Endothelial cell of umbilical vein (primary cell): ENCODE results near the gene TTLL5. TPM values are rescaled to one million over a fixed set of nuclear protein-coding genes. Genes with fewer than 3 reads are reported as not detected.

Experiments
- BruUV-seq: library from RNA; stranded (reverse); fragments of 400-500 nt; replicated peaks from 2 replicates; lab custom pipeline; 2021; lab: Mats Ljungman, UMichigan
- CTCF ChIA-PET: fragments of 300-600, 350-600 bp; sonication (Branson Sonifier 250); formaldehyde crosslinking; loops from one replicate; lab custom pipeline; 2021; ENCODE audit warnings: antibody characterized with exemption, inconsistent platforms; lab: Charles Lee
- POLR2A ChIA-PET: fragments of 300-600, 350-600 bp; sonication (Branson Sonifier 250); formaldehyde crosslinking; loops from one replicate; lab custom pipeline; 2021; ENCODE audit warnings: antibody characterized with exemption, inconsistent platforms; lab: Charles Lee
- DNase-seq: peaks from one replicate; pipeline ENCODE4 v3.0.0-alpha.2; 2011; ENCODE audit warnings: low read depth, low spot score
- FAIRE-seq: peaks from 2 replicates; lab custom pipeline; 2011; peaks lifted over from hg19 to GRCh38; lab: Jason Lieb, UNC
- H2AFZ ChIP-seq: 2 replicates; pipeline ENCODE4 v1.6.0; 2012; ENCODE audit warnings: low read depth, low read length, control low read depth, inconsistent platforms
- H3K27ac ChIP-seq: 2 replicates; pipeline ENCODE4 v1.5.1; 2011; ENCODE audit warnings: low read depth, mild to moderate bottlenecking, control low read depth, low read length, moderate library complexity; ENCODE audit not compliant: insufficient read depth
- H3K27me3 ChIP-seq, 2 experiments: 2 replicates each; pipeline versions ENCODE4 v1.6.0 to v1.6.1; 2011; ENCODE audit warnings: low read length in 2 of 2, mixed read lengths in 1 of 2; ENCODE audit not compliant: control insufficient read depth in 2 of 2, insufficient read depth in 2 of 2
- H3K36me3 ChIP-seq, 2 experiments: 2 replicates in 1 of 2; 3 replicates in 1 of 2; pipeline ENCODE4 v1.5.1; 2011; ENCODE audit warnings: low read length in 2 of 2, mild to moderate bottlenecking in 1 of 2, moderate library complexity in 1 of 2; ENCODE audit not compliant: control insufficient read depth in 2 of 2, insufficient read depth in 2 of 2; ENCODE audit errors: extremely low read depth in 1 of 2
- H3K4me1 ChIP-seq: 3 replicates; pipeline ENCODE4 v1.5.1; 2011; ENCODE audit warnings: mild to moderate bottlenecking, low read length; ENCODE audit not compliant: control insufficient read depth, insufficient read depth; ENCODE audit errors: extremely low read depth
- H3K4me2 ChIP-seq: 2 replicates; pipeline ENCODE4 v1.6.1; 2011; ENCODE audit warnings: low read length, control low read depth, mixed read lengths; ENCODE audit not compliant: insufficient read depth
- H3K4me3 ChIP-seq, 3 experiments: fragments of 200-600 bp in 1 of 3; sonication (generic), shearing (Covaris generic) in 1 of 3; replicated peaks in 1 of 3; 2 replicates each; pipeline ENCODE4 v1.5.1; 2011 to 2016; ENCODE audit warnings: control low read depth in 3 of 3, low read length in 3 of 3, mild to moderate bottlenecking in 2 of 3, inconsistent platforms in 1 of 3, low read depth in 1 of 3, moderate library complexity in 1 of 3; ENCODE audit not compliant: insufficient read depth in 1 of 3
- H3K79me2 ChIP-seq: 2 replicates; pipeline ENCODE4 v1.6.0; 2012; ENCODE audit warnings: low read length, inconsistent platforms; ENCODE audit not compliant: control insufficient read depth, insufficient read depth
- H3K9ac ChIP-seq: replicated peaks from 2 replicates; pipeline ENCODE3; 2011; ENCODE audit warnings: low read length, control low read depth; ENCODE audit not compliant: insufficient read depth; ENCODE audit errors: extremely low read depth
- H3K9me1 ChIP-seq: replicated peaks from 3 replicates; pipeline ENCODE4 v1.6.0; 2011; ENCODE audit warnings: mild to moderate bottlenecking, low read length; ENCODE audit not compliant: control insufficient read depth, insufficient read depth; ENCODE audit errors: extremely low read depth
- H3K9me3 ChIP-seq: replicated peaks from 2 replicates; pipeline ENCODE4 v1.5.1; 2012; ENCODE audit warnings: low read length, inconsistent platforms; ENCODE audit not compliant: control insufficient read depth, insufficient read depth
- H4K20me1 ChIP-seq: replicated peaks from 2 replicates; pipeline ENCODE3; 2011; ENCODE audit warnings: mild to moderate bottlenecking, low read length; ENCODE audit not compliant: control insufficient read depth, insufficient read depth; ENCODE audit errors: extremely low read depth
- EZH2 ChIP-seq: IDR thresholded peaks from 2 replicates; pipeline ENCODE4 v1.6.1; 2012; ENCODE audit warnings: borderline replicate concordance, low read depth, mild to moderate bottlenecking, moderate library complexity, low read length, inconsistent platforms; ENCODE audit not compliant: severe bottlenecking
- FOS ChIP-seq: IDR thresholded peaks from 2 replicates; pipeline ENCODE4 v1.6.1; 2011; ENCODE audit warnings: mild to moderate bottlenecking, low read length, moderate library complexity, borderline replicate concordance; ENCODE audit not compliant: insufficient read depth
- GATA2 ChIP-seq: IDR thresholded peaks from 2 replicates; pipeline ENCODE4 v1.7.0; 2011; ENCODE audit warnings: low read depth, mild to moderate bottlenecking, moderate library complexity, mixed read lengths, low read length; ENCODE audit not compliant: insufficient read length, insufficient read depth
- JUN ChIP-seq: IDR thresholded peaks from 2 replicates; pipeline ENCODE4 v1.6.1; 2011; ENCODE audit warnings: borderline replicate concordance, low read depth; ENCODE audit not compliant: insufficient read length, insufficient read depth
- MYC ChIP-seq: IDR thresholded peaks from one replicate; pipeline ENCODE4 v1.6.1; 2011; ENCODE audit warnings: mild to moderate bottlenecking, low read depth, low read length
- POLR2A ChIP-seq: IDR thresholded peaks from 2 replicates; pipeline ENCODE4 v1.6.1; 2012; ENCODE audit warnings: low read depth, mild to moderate bottlenecking, control low read depth, low read length
- POLR2AphosphoS5 ChIP-seq: IDR thresholded peaks from 2 replicates; pipeline ENCODE4 v1.6.1; 2012; ENCODE audit warnings: low read depth, mild to moderate bottlenecking, control low read depth, low read length, moderate library complexity; ENCODE audit not compliant: insufficient read depth
- dilution Hi-C: fragments of 300-500 bp; cut with MboI; formaldehyde crosslinking; loops from one replicate; pipeline ENCODE4 v1.15.0; 2019; ENCODE audit warnings: low sequenced_read_pairs; ENCODE audit not compliant: extremely low pct_ligation_motif_present
- intact Hi-C: fragments of 100-400 bp; cut with micrococcal nuclease; formaldehyde crosslinking; loops from one replicate; pipeline ENCODE4 v1.10.0; 2022
- polyA plus RNA-seq, 4 experiments: library from polyadenylated mRNA; depleted of rRNA in 3 of 4; stranded (reverse) in 3 of 4; unstranded in 1 of 4; fragments of >200 nt; gene quantifications; 2 replicates each; pipeline versions ENCODE4 v1.2.1 to v1.2.3, GENCODE V29; 2011 to 2012; ENCODE audit warnings: missing spikeins in 1 of 4
- total RNA-seq: library from RNA; stranded (reverse); gene quantifications from 2 replicates; pipeline ENCODE4 v1.2.3, GENCODE V29; 2021
- TF ChIP-seq, protein P1 (sequence below): IDR thresholded peaks from 2 replicates; pipeline ENCODE4 v1.6.1; 2011; ENCODE audit not compliant: insufficient read depth, insufficient read length
- TF ChIP-seq, protein P2 (sequence below), 2 donors: IDR thresholded peaks; 1 replicate in 1 of 2; 2 replicates in 1 of 2; pipeline ENCODE4 v1.5.1; 2011; ENCODE audit warnings: low read length in 2 of 2, mild to moderate bottlenecking in 2 of 2, moderate library complexity in 2 of 2, control low read depth in 1 of 2, inconsistent platforms in 1 of 2, low read depth in 1 of 2; ENCODE audit not compliant: insufficient read depth in 1 of 2; ENCODE audit errors: extremely low read depth in 1 of 2

Gene TTLL5
- total and polyA plus RNA-seq, 2 donors (not counting 3 experiments of a cell fraction or from before 2014, with no cell fraction given), result 33.2 to 93.6 TPM

- ChIA-PET POLR2A (no interaction called here), CTCF (no interaction called here)
- DNase-seq (no peak), FAIRE-seq (no peak)
- no peak overlapping the region for H3K27ac ChIP-seq
- no peak for TF ChIP-seq POLR2AphosphoS5
- no peak for TF ChIP-seq JUN
- TF ChIP-seq, protein P1, sequence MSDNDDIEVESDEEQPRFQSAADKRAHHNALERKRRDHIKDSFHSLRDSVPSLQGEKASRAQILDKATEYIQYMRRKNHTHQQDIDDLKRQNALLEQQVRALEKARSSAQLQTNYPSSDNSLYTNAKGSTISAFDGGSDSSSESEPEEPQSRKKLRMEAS, result no peak
- TF ChIP-seq POLR2A, result no peak
- TF ChIP-seq EZH2, result no peak
- no peak for TF ChIP-seq FOS
- TF ChIP-seq GATA2, result no peak
- TF ChIP-seq MYC, result no peak
- TF ChIP-seq, protein P2, sequence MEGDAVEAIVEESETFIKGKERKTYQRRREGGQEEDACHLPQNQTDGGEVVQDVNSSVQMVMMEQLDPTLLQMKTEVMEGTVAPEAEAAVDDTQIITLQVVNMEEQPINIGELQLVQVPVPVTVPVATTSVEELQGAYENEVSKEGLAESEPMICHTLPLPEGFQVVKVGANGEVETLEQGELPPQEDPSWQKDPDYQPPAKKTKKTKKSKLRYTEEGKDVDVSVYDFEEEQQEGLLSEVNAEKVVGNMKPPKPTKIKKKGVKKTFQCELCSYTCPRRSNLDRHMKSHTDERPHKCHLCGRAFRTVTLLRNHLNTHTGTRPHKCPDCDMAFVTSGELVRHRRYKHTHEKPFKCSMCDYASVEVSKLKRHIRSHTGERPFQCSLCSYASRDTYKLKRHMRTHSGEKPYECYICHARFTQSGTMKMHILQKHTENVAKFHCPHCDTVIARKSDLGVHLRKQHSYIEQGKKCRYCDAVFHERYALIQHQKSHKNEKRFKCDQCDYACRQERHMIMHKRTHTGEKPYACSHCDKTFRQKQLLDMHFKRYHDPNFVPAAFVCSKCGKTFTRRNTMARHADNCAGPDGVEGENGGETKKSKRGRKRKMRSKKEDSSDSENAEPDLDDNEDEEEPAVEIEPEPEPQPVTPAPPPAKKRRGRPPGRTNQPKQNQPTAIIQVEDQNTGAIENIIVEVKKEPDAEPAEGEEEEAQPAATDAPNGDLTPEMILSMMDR (IDR thresholded peaks at IDR 0.05; ENCODE audit: extremely low read depth in 1 of 2, insufficient read depth in 1 of 2, low read depth in 1 of 2, low read length in 2 of 2), result no peak
- no peaks in the 10 kb centered on the region for H3K9me1 ChIP-seq
- H2AFZ ChIP-seq, result no peak overlapping the region
- no peaks in the 10 kb centered on the region for H4K20me1 ChIP-seq
- no peaks in the 10 kb centered on the region for H3K4me1 ChIP-seq
- no TSS peak for BruUV-seq
- H3K9me3 ChIP-seq, result no peaks in the 10 kb centered on the region
- no peak overlapping the region for H3K4me3 ChIP-seq
- H3K79me2 ChIP-seq, result no peaks in the 10 kb centered on the region
- H3K9ac ChIP-seq, result no peak overlapping the region
- dilution Hi-C loops (no loop called here), intact Hi-C loops (no loop called here)
- no peaks in the 10 kb centered on the region for H3K27me3 ChIP-seq
- H3K36me3 ChIP-seq, result peaks cover 0 to 3% of the 10 kb centered on the region in 2 experiments
- H3K4me2 ChIP-seq, result no peak overlapping the region
Observed at GRCh38 chr14:75832621-75833297, 171.7 kb downstream of the TTLL5 start.
